ENCODE data around the gene PSD4. TPM values are rescaled to one million over a fixed set of nuclear protein-coding genes. Genes with fewer than 3 reads are reported as not detected.

Gene PSD4
- total RNA-seq, 1 experiment from 2014 or later: 1.0 TPM

DNA sequence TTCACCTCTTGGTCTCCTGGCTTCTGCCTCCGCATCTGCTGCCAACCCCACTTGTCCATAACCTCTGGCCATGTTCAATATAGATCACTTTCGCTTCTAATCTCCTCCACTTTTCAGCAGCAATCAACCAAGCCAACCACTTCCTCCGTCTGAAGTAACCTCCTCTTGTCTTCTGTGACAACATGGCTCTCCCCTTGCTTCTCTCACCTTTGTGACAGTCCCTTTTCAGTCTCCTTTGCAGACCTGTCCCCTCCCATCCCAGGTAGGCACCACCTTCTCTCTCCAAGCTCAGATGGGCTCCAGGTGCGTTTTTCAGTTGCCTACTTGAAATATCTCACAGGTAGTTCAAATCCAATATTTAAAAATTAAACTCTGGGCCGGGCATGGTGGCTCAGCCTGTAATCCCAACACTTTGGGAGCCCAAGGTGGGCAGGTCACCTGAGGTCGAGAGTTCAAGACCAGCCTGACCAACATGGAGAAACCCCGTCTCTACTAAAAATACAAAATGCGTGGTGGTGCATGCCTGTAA, 4.7 kb upstream of the PSD4 start:
- H3K36me3 Mint-ChIP-seq (ENCODE audit: insufficient read depth in 1 of 3, low read depth in 3 of 3): no peaks in the 10 kb centered on the region; a peak in 2 of 7 replicates
- Histone ChIP-seq H3K23me2 (ENCODE audit: insufficient read length, low read depth, low read length, poor library complexity, severe bottlenecking) (no peaks in the 10 kb centered on the region), H4K5ac (ENCODE audit: insufficient read length, low read depth, low read length) (no peak overlapping the region), H2AK5ac (ENCODE audit: insufficient read length, low read length) (no peak overlapping the region), H2BK5ac (ENCODE audit: insufficient read length, low read length) (no peak overlapping the region), H2BK12ac (ENCODE audit: insufficient read length, low read depth, low read length) (no peak overlapping the region), H3K9me3 (ENCODE audit: control insufficient read depth, low read depth, low read length) (no peaks in the 10 kb centered on the region), H3K14ac (ENCODE audit: insufficient read depth, low read length) (no peak overlapping the region), H3K79me2 (ENCODE audit: insufficient read depth, low read length) (no peaks in the 10 kb centered on the region), H3K9ac (ENCODE audit: extremely low read depth, insufficient read length, low read length) (no peak overlapping the region), H4K20me1 (ENCODE audit: control insufficient read depth, insufficient read depth, insufficient read length) (no peaks in the 10 kb centered on the region), H3K23ac (ENCODE audit: insufficient read length, low read depth, low read length) (no peak overlapping the region), H3T11ph (ENCODE audit: low read length) (no peak overlapping the region), H3K56ac (ENCODE audit: insufficient read length, low read depth, low read length) (no peak overlapping the region), H3K4ac (ENCODE audit: low read depth, low read length) (no peak overlapping the region), H3K27me3 (ENCODE audit: insufficient read depth, low read length) (no peaks in the 10 kb centered on the region), H3K4me1 (ENCODE audit: insufficient read depth, low read length) (no peaks in the 10 kb centered on the region; the same call in 1 of the 2 replicates), H3K4me2 (ENCODE audit: insufficient read depth, insufficient read length, low read length) (no peak overlapping the region), H2BK15ac (ENCODE audit: low read depth, low read length) (no peak overlapping the region), H2AFZ (ENCODE audit: low read length) (no peak overlapping the region), H2BK20ac (ENCODE audit: low read depth, low read length, poor library complexity, severe bottlenecking) (no peak overlapping the region), H2BK120ac (ENCODE audit: low read depth, low read length, poor library complexity, severe bottlenecking) (no peak overlapping the region), H3K79me1 (ENCODE audit: insufficient read depth, low read depth, low read length, poor library complexity, severe bottlenecking) (no peaks in the 10 kb centered on the region), H3K27ac (ENCODE audit: insufficient read length, low read depth, low read length) (no peak overlapping the region), H4K91ac (ENCODE audit: insufficient read length, low read depth, low read length) (no peak overlapping the region), H3K18ac (ENCODE audit: insufficient read length, low read depth, low read length) (no peak overlapping the region), H4K8ac (replicated peaks; ENCODE audit: insufficient read length, low read depth, low read length) (no peak overlapping the region)
- peaks cover 17 to 19% of the 10 kb centered on the region in 2 experiments for H3K4me1 Mint-ChIP-seq
- no CpG with 5 or more reads among the region's 8 CpGs for WGBS (ENCODE audit: extremely low coverage, insufficient read length, low lambda C conversion rate)
- DNase-seq: no peak
- no peaks in the 10 kb centered on the region; a peak in 1 of 5 replicates for H3K9me3 Mint-ChIP-seq
- TF ChIP-seq, protein P1, sequence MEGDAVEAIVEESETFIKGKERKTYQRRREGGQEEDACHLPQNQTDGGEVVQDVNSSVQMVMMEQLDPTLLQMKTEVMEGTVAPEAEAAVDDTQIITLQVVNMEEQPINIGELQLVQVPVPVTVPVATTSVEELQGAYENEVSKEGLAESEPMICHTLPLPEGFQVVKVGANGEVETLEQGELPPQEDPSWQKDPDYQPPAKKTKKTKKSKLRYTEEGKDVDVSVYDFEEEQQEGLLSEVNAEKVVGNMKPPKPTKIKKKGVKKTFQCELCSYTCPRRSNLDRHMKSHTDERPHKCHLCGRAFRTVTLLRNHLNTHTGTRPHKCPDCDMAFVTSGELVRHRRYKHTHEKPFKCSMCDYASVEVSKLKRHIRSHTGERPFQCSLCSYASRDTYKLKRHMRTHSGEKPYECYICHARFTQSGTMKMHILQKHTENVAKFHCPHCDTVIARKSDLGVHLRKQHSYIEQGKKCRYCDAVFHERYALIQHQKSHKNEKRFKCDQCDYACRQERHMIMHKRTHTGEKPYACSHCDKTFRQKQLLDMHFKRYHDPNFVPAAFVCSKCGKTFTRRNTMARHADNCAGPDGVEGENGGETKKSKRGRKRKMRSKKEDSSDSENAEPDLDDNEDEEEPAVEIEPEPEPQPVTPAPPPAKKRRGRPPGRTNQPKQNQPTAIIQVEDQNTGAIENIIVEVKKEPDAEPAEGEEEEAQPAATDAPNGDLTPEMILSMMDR (conservative IDR thresholded peaks at IDR 0.05): no peak
- H3K27me3 Mint-ChIP-seq (ENCODE audit: low read depth): peaks cover 19% of the 10 kb centered on the region
- no peak overlapping the region for H3K4me3 Mint-ChIP-seq
- no peak overlapping the region for H3K27ac Mint-ChIP-seq
